ENCODE measurements around the gene SHROOM4.

The SHROOM4 gene

DNA sequence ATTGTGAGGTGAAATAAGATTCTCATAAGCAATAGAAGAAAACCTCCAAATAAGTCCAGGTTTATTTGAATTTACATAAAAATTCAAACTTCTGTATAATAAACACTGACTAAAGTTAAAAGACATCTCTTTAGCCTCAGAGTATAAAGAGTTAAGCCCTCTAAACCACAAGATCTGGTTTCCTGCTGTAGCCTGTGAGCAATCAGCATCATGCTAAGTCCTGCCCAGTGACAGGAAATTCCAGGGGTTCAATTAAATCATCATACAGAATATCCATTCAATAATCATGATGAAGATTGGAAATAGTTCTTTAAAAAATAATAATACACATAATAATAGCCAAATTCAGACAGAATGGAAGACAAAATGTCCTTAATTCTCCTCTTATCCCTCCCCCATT lies 204.2 kb downstream of the SHROOM4 start:
- FAIRE-seq = no peak

DNA sequence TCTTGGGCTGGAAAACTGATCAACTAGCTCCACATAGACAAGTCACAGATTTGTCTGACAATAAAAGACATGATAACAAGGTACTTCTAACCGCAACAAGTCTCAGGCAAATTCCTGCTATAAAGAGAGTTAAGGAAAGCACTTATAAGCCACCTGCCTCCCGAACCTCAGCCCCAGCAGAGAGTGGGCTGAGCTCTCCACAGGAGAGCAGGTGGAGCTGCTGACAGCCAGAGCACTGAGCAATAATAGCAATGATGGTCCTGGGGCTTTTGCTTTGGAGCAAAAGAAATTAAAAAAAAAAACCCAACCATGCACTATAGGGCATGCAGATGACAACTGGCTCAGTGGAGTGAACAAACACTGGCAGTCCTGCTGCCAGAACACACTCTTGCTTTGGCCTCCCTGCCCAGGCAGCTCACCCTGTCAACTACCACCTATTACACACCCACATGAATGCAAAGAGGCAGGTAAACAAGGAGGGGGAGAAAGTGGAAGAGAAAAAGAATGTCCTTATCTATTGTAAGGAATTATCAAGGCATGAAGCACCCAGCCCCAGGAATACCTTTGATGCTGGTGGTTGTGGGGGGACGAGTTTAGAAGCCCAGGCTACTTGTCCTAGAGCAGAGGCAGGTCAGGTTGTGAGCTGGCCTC lies 207.6 kb downstream of the SHROOM4 start:
- FAIRE-seq = no peak

DNA sequence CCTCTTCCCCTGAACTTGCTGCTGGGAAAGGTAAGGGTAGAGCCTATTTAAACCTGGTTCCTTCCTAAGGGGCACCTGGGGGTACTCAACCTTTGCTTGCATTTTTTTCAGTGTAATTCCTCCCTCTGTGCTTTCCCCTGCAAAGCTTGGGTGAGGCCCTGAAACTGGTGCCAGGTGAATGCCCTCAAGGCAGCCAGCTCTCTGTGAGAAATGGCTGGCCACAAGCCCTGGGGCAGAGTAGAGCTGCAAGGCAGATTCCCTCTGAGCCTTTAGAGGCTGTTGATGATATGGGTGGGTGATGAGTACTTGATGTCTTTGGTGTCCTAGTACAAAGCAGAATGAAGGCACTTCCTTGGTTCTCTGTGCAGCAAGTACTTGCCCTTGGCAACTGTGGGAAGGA lies 217.9 kb downstream of the SHROOM4 start:
- no peak for FAIRE-seq

DNA sequence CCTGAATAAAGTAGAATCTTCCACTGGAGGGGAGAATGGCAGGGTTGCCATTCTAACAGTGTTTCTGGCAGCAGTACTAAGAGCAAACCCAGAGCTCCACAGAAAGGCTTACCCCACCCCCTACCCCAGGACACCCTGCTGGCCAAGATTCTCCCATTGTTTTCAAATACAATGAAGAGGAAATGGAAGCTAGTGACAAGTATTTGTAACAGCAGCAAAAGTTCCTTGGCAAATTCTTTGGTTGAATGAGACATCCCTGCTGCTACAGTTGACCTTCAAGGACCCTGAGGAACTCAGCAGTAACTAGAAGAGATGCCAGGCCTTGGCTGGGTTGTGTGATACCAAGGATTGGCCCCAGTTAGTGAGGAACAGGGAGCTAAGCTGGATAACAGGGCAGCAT lies 219.2 kb downstream of the SHROOM4 start:
- FAIRE-seq = no peak

DNA sequence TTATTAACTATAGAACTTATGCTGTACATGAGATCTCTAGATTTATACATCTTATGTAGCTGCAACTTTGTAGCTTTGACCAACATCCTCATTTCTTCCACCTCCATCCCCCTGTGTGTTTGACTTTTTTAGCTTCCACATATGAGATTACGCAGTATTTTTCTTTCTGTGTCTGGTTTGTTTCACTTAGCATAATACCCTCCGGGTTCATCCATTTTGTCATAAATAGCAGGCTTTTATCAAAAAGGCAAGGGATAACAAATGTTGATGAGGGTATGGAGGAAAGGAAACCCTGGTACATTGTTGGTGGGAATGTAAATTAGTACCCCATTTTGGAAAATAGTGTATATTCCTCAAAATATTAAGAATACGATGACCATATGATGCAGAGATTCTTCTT lies 227.0 kb downstream of the SHROOM4 start:
- FAIRE-seq = no peak

DNA sequence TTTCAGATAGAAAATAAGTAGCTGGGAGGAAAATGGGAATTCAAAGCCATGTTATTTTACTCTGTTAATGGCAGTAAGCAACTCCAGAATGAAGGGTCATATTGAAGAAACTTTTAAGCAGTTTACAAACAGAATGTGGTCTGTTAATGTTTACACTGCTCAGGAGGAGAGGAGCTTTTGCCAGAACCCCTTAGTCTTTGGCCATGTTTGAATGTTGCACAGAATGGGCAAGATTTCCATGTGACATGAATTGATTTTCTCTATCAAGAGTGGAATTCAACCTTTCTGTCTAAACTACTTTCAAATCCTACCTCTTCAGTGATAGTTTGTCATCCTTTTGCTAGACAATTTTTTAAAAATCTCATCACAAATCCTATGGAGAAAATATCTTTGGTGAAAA lies 227.6 kb downstream of the SHROOM4 start:
- no peak for FAIRE-seq

DNA sequence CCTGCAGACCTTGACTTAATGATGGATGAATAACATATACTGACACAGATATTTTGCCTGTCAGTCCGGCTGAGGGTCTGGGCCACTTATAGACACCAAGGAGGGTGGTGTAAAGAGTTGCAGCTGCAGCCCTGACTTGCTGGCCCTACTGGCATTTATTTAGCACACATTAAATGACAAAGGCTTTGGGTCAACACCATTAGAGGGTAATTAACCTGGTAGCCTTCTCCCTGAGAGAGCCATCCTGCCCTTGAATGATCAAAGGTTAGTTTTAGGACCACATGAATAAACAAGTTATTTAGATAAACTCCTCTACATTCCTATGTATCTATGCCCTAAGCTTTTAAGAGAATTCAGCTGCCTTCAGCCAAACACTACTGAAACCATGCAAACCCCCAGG lies 232.6 kb downstream of the SHROOM4 start:
- no peak for FAIRE-seq

DNA sequence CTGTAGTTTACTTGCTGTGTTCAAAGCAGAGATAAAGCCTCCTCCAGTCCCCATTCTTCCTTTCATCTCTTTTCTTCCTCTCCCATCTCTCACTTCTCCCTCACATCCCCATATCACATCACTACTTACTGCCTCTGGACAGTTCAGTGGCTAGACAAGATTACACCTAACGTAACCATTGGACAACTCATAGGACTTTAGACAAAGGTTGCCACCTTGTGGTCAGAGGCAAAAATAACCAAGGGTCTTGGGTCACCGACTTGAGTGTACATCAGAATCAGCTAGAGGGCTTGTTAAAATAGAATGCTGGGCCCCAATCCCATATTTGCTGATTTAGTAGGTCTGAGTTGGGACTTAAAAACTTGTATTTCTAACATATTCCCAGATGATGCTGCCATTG lies 234.0 kb downstream of the SHROOM4 start:
- FAIRE-seq = peak; percentile 67

DNA sequence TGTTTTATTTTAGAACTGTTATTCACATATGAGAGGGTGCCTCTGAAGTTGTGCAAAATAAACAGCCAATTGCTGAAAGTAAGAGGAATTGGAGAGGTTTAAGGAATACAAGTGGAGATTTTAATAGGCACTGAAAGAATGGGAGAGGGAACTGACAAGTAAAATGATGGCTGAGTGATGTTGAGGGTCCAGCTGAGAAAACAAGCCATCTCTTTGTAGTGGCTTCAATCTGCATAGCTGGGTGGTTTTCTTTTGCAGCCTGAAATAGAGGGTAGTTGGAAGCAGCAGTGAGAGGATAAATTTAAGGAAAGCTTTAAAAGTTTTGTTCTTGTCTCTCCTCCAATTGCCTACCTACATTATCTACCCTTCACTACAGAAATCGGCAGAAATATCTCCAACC lies 236.7 kb downstream of the SHROOM4 start:
- FAIRE-seq = no peak

DNA sequence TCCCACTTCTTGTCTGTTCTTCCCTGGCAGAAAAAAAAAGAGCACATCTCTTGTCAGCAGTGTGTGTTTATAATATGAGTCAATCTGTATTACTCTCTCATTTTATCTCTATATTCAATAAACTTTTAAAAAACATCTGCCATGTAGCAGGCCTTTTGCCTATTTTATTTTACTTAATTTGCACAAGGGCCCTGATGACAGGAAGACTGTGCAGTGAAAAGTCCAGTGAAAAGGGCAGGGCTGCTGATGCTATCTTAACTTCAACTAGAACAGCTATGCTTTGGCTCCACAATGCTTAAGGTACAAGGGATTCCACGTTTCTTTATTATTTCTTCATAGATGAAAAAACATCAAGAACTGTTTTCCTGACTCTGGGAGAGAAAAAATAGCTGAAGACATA lies 246.4 kb downstream of the SHROOM4 start:
- no peak for FAIRE-seq

DNA sequence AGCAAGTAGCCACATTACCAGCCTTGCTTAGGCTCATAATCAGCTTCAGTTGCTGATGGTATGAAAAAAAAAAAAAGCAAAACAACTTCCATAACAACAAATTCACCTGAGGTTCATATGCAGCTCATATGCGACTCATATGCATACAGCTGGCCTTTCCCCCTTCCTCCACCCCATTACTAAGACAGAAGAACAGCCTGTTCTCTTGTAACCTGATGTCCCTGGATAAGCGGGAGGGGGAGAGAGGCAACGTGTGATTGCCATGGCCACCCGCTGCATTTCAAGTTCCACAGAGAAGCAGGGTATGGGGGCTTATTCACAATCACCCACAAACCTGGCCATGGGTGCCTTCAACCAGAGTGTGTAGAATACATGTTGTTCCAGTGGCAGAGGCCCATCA lies 248.3 kb downstream of the SHROOM4 start:
- FAIRE-seq = no peak
